Measurements from ENCODE around the gene MAPKBP1.

Gene MAPKBP1

DNA sequence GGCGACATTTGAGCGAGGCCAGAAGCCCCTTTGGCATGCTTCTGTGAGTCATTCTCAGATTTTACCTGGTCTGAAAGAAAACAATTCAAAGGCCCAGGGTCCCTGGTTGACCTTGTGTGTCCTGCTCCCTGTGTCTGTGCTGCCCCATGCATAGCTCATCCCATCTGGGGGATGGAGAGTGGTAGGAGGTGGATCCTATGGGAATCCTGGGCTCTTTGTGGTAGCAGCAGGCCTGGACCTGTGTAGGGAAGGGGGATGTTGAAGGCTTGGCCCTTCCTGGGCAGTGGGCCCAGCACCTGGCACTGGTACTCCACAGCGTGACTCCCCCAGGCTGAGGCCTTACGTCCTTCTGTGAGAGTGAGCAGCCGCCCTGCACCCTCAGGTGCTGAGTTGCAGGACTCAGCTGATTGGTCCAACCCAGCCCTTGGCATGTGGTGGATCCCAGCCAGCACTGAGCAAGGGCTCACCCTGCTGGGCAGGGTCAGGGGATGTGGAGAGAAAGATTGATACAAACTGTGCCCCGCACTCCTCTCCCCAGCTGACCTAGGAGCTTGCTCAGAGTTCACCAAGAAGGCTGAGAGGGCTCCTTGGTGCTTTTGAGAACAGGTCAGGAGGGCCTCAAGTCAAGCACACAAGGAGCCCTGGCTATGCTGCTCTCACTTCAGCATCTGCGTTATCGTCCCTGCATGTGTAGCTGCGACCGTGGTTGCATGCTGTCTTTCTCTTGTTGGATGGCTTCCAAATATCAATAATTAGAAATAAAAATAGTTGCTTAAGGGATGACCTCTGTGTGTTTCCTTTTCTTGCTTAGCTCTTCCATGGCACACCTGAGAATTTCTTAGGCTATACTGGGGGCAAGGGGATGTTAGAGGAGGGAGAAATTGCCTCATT, 32.3 kb downstream of the MAPKBP1 start:
- no peak for DNase-seq

DNA sequence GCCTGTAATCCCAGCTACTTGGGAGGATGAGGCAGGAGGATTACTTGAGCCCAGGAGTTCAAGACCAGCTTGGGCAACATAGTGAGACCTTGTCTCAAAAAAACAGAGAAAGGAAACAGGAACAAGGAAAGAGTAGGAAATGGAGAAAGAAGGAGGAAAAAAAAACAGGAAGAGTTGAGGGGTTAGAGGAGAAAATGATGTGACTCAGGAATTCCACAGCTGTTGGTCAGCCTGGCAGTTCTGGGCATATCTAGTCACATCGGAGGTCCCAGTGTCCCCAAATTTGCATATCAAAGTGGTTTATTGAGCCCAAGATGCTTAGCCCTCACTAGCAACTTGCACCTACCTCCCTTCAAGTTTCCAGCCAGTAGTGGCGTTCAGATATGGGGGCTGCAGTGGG, 34.8 kb downstream of the MAPKBP1 start:
- no peak for DNase-seq

DNA sequence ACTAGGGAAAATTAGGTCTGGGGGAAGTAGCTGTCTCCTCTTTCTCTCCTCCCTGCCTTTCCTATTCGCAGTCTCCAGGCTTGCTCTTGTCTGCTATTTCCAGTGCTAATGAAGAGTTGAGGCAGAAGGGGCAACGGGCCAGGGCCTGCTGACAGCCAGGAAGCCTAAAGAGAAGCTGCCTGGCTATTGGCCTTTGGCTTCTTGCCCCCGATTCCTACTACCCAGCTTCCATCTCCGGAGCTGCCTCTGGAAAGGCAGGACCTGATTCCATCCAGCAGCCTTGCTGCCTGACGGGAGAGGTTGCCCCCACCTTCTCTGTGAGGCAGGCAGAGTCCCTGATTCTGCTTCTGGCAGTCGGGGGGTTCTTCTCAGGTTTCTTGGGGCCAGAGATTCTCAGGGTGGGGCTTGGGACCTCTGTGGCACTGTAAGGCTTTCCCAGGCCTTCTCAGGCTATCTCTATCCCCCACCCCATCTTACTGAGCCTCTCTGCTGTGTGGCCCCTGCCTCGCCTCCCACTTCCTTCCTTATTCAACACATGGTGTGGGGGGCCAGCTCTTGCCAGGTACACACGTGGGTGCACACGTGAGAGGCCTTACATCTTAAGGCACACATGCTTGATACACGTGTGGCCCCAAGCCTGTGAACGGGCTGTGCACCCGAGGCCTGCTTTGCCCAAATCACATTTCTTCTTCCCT, 35.4 kb downstream of the MAPKBP1 start:
- DNase-seq: no peak

DNA sequence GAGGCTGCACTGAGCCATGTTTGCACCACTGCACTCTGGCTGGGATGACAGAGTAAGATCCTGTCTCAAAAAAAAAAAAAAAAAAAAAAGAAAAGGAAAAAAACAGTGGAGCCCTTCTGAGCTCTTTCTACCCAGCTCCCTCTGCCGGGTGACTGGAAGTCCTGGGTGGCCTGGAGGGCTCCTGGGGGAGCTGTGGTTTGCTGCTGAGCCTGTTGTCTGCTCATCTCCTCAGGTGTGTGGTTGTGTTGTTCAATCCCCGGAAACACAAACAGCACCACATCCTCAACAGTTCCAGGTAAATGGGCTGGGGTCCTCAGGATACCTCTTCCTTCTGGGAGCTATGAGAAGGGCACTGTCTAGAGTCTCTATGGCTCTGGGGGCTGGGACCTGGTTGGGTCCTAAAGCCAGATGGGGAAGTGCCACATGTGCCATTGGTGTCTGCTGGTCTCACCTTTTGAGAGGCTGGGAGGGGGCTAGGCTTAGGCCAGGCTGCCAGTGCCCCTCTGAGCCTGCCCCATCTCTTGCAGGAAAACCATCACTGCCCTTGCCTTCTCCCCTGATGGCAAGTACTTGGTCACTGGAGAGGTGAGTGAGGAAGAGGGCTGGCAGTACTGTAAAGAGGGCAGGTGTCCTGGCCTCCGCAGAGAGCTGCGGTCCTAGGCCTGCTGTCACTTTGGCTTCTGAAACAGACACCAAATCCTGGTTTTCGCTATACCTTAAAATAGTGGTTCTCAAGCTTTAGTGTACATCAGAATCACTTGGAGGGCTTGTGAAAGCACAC, 36.6 kb downstream of the MAPKBP1 start:
- DNase-seq: no peak

DNA sequence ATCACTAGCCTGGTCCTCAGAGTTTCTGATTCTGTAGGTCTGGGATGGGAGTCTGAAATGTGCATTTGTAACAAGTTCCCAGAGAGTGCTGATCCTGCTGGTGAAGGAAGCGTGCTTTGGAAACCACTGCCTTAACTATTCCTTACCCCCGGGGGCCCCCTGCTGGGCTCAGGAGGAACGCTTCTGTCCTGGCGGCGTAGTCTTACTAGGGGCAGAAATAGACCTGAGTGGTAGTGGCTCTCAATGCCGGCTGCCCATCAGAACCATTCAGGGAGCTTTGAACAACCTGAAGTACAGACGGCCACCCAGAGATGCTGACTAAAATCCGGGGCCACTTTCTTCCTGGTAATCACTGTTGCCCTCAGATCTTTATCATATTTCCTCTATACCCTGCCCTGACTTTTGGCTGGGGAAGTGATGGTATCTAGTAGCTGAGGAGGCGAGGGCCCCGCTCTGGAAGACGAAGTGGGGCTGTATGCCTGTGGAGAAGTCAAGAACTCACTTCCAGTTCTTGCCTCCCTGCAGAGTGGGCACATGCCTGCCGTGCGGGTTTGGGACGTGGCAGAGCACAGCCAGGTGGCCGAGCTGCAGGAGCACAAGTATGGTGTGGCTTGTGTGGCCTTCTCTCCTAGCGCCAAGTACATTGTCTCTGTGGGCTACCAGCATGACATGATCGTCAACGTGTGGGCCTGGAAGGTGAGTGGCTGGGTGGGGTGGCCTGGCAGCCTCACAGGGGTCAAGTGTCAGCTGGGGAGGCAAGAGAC, 37.3 kb downstream of the MAPKBP1 start:
- DNase-seq: peak; percentile 91

DNA sequence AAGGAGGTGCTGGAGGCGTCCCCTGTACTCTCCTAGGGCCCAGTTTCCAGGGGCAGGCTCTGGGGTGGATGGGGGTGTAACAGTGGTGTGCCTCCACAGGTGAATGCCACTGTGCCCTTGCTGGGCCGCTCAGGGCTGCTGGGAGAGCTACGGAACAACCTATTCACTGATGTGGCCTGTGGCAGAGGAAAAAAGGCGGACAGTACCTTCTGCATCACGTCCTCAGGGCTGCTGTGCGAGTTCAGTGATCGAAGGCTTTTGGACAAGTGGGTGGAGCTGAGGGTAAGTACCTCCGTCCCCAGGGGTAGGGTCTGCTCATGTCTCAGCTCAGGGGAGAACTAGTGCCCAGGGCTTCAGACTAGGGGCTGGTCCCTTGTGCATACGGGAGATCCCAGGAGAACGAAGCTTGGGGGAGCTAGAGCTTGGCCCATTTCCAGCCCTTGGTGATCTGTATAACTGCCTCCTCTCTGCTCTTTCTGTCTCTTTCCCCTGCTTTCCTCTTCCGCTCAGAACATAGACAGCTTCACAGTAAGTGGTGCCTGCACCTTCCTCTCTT, 38.6 kb downstream of the MAPKBP1 start:
- no peak for DNase-seq

DNA sequence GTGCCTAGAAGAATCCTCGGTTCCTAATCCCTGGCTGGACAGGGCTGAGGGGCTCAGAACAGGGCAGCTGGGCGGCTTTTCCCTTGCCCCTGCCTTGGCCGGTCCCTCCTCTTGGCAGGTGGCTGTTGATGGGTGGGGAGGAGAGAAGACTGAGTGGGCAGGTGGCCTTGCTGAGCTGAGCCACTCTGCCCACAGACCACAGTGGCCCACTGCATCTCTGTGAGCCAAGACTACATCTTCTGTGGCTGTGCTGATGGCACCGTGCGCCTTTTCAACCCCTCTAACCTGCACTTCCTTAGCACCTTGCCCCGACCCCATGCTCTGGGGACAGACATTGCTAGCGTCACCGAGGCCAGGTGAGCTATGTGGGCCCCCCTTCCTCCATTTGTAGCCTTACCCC, 39.1 kb downstream of the MAPKBP1 start:
- no peak for DNase-seq

DNA sequence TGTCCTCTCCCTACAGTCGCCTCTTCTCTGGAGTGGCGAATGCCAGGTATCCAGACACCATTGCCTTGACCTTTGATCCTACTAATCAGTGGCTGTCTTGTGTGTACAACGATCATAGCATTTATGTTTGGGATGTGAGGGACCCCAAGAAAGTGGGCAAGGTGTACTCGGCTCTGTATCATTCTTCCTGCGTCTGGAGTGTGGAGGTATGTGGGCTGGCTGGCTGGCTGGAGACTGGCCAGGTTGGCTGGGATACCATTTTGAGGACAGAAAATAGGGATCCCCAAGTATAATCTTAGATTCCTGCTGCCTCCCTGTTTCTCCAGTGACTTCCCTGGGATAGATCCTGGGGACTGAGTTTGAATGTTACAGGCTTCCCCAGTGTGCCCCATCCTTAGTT, 40.2 kb downstream of the MAPKBP1 start:
- no peak for DNase-seq

DNA sequence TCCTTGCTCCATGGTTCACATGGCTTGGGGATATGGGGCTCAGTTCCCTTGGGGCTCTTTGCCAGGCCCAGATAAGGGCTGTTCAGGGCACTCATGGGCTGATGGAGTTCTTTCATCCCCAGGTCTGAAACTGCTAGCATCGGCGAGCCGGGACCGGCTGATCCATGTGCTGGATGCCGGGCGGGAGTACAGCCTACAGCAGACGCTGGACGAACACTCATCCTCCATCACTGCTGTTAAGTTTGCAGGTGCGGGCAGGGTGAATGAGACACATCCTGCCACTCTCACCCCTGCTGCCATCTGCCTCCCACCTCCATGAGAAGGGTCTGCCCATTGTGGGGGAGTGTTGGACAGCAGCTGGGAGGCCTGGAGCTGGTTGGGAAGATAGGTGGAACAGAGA, 42.5 kb downstream of the MAPKBP1 start:
- DNase-seq: no peak

DNA sequence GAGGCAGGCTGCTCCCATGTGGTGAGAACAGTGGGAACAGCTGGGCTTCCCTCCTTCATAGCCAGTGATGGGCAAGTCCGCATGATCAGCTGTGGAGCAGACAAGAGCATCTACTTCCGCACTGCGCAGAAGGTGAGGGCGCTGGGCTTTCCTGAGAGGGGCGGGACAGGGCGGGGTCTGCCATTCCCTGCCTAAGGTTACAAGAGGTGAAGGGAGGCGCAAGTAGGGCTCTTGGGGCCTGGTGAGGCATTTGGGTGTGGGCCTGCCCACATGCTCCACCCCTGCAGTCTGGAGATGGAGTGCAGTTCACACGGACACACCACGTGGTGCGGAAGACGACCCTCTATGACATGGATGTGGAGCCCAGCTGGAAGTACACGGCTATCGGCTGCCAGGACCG, 43.0 kb downstream of the MAPKBP1 start:
- no peak for DNase-seq

DNA sequence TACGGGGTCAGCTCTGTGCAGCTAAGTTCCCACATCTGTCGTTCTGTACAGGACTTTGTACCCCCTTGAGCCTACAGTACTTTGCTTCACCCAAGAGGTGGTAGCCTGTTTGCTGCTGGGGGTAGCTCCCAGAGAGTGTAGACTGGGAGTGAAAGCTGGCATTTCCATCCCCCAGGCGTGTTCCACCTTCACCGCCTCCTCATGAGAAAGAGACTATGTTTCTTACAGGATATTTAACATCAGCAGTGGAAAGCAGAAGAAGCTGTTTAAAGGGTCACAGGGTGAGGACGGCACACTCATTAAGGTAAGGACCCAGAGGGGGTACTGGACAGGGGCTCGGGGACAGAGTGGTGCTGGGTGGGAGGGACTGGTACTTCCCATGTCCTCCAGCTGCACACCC, 43.5 kb downstream of the MAPKBP1 start:
- no peak for DNase-seq

DNA sequence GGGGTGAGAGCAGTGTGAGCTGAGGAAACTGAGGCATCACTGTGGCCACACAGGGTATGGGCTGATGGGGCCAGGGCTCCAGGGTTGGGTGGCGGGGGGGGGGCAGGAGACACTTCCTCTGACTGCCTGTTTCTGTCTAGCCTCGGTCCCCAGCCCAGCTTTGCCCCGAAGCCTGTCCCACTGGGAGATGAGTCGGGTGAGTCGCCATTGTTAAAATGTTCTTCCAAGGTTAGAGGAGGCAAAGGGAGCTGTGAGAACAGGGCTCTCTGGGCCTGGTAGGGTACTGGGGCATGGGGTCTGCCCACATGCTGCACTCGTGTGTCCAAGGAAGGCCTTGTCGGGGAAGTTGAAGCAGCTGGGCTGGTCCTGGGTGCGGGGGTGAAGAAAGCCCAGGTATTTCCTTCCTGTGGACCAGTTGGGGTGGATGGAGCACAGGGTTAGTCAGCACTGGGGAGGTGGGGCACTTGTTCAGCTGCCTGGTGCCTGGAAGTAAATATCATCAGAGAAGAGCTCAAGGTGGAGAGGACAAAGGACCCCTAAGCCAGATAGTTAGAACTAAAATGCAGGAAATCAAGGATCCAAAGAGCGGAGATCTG, 45.3 kb downstream of the MAPKBP1 start:
- DNase-seq: no peak

DNA sequence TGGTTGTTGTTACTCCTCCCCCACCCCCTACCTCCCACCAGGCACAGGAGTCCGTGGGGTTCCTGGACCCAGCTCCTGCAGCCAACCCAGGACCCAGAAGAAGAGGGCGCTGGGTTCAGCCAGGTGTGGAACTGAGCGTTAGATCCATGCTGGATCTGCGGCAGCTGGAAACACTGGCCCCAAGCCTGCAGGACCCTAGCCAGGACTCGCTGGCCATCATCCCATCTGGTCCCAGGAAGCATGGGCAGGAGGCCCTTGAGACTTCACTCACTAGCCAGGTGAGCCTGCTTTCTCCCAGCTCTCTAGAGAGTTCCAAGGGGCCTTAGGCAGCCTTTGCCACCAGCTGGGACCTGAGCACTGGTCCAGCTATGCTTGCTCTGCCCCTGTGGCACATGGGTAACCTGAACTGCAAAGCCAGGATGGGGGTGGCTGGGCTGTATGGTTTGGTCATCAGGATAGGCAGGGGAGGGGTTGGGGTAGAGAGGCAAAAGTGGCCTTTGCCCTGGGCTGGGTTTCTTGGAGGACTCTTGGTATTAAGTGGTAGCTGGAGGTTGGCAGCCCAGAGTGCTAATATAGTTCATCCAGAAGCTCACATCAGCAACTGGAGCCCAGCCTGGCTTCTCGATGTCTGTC, 46.6 kb downstream of the MAPKBP1 start:
- no peak for DNase-seq

DNA sequence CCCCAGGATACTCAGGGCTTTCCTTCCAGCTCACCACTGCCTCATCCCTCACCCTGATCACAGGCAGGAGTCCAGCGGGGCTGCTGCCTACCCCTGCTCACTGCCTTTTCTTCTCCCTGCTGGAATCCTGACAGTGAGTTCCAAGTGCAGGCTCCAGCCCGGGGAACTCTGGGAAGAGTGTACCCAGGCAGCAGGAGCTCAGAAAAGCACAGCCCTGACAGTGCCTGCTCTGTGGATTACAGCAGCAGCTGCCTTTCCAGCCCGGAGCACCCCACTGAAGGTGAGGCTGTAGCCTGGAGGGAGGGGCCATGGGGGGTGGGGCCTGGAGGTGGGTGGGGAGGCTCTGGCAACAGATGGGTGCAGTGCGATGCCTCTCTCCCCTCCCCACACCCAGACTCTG, 47.5 kb downstream of the MAPKBP1 start:
- DNase-seq: no peak

DNA sequence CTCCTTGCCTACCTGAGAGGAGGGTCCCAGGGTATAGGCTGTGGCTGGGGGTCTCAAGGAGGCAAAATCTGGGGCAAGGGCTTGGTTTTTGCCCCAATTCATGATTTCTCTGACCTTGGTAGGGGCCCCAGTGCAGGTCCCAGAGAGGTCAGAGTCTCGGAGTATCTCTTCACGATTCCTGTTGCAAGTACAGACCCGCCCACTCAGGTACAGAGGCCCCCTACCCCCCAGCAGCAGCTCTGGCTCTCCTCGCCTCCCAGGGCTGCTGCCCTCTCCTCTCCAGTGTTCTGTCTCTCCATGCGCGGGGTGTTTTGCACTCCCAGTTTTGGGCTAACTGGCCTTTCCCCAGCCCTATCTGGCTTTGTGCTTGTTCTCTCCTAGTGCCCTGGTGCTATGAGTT, 48.2 kb downstream of the MAPKBP1 start:
- no peak for DNase-seq

DNA sequence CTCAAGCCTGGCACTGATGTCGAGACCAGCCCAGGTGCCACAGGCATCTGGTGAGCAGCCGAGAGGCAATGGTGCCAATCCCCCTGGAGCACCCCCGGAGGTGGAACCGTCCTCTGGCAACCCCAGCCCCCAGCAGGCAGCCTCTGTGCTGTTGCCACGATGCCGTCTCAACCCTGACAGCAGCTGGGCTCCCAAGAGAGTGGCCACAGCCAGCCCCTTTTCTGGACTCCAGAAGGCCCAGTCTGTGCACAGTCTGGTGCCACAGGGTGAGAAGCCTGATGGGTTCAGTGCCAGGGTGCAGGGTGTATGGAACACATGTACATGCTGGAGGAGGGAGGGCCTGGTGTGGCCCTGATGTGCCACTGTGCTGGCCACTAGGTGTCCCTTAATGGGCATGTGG, 48.7 kb downstream of the MAPKBP1 start:
- DNase-seq: no peak

DNA sequence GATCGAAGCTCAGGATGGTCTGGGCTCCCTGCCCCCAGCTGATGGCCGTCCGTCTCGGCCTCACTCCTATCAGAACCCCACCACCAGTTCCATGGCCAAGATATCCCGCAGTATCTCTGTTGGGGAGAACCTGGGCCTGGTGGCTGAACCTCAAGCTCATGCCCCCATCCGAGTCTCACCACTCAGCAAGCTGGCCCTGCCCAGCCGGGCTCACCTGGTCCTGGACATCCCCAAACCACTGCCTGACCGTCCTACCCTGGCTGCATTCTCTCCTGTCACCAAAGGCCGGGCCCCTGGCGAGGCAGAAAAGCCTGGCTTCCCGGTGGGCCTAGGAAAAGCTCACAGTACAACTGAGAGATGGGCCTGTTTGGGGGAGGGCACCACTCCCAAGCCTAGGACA, 49.2 kb downstream of the MAPKBP1 start:
- no peak for DNase-seq

DNA sequence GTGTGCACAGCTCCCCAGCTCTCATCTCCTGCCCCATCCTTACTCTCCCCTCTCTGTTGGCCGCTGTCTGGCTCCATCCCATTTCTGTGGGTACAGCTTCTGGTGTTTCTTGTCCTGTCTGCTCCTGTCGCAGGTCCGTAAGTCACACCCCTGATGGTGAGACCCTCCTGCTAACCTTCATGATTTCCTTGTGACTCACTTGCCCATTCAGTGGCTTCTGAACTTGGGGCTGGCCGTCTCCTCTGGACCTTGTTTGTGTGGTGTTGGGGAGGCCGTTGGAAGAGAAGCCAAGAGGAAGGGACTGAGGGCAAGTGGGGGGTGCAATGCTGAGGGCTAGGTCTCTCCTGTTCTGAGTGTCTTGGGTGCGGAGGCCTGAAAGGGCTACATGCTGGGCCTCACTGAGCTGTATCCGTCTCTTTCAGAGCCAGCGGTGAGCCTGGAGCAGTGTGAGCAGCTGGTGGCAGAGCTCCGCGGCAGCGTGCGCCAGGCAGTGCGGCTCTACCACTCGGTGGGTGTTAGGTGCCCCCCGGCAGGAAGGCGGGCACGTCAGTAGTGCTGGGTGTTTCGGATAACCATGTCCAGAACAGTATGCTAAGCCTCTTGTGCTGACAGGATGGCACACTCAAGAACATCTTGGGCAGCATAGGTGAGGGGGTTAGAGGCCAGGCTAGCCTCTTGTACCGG, 49.9 kb downstream of the MAPKBP1 start:
- DNase-seq: no peak

DNA sequence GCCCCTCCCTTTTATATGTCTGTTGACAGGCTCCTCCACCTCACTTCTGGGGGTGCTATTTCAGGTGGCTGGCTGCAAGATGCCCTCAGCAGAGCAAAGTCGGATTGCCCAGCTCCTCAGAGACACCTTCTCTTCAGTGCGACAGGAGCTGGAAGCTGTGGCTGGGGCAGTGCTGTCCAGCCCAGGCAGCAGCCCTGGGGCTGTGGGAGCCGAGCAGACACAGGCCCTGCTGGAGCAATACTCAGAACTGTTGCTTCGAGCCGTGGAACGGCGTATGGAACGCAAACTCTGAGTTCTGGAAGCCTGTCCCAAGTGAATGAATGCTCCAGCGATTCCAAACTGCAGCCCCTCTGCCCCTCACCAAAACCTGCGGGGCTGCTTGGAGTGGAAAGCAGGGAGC, 50.9 kb downstream of the MAPKBP1 start:
- DNase-seq: no peak

DNA sequence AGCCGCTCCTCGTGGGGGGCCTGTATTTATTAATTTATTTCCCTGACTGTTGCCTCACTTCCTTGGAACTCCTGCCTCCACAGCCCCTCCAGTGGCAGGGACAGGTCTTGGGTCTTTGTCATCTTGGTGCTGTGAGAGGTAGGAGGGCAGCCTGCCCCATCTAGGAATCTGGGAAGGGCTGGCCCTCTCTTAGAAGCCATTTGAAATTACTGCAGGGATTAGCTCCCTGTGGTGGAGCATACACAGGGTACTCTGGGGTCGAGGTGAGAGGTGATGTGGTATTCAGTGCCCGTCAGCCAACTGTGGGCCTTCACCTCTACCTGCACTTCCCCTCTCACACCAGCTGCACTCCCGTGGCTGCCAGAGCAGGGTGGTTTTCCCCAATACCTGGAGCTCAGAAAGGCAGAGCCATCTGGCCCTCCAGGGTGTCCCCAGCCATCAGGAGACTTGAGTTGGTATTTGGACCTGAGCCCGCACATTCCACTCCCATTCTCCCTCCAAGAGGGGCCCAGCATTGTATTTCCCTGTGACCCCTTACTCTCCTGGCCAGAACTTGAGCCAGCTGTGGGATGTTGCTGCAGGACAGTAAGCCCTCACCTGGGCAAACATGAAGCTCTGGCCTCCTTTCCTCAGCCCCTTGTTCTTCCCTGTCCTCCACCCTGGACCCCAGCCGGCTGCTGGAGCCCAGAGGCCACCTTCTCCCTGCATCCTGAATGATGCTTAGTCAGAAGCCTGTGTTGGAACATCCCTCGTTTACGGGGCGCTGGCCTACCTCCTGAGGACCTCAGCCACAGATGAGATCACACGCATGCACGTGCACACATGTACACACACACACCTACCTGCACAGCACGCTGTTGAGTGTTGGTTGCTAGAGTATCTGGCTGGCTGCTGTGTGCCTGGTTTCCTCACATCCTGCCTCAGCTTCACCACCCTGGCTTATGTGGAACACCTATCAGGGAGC, 51.6 kb downstream of the MAPKBP1 start:
- DNase-seq: no peak
